ENCODE measurements around the gene MSRB1.

Gene MSRB1

GRCh38 chr16:1975432-1976215 is 32.6 kb upstream of the MSRB1 start:
- no peaks in the 10 kb centered on the region for H3K36me3 ChIP-seq (ENCODE audit: low read length)
- H3K79me2 ChIP-seq (ENCODE audit: insufficient read depth, low read length): peaks cover 22% of the 10 kb centered on the region
- H3K9me2 ChIP-seq (replicated peaks; ENCODE audit: insufficient read depth, low read length): no peaks in the 10 kb centered on the region
- H3K9ac ChIP-seq (ENCODE audit: low read length): no peak overlapping the region
- H3K9me3 ChIP-seq (ENCODE audit: insufficient read depth, low read length): no peaks in the 10 kb centered on the region
- no peaks in the 10 kb centered on the region for H3K27me3 ChIP-seq (ENCODE audit: low read length)
- no peak overlapping the region for H2AFZ ChIP-seq (ENCODE audit: low read depth, low read length, severe bottlenecking)
- no peak overlapping the region for H3K4me2 ChIP-seq (ENCODE audit: low read depth, low read length, poor library complexity, severe bottlenecking)
- TF ChIP-seq CTCF (IDR thresholded peaks at IDR 0.05; ENCODE audit: insufficient read depth, low read length, poor library complexity, severe bottlenecking) (no peak), EZH2phosphoT487 (conservative IDR thresholded peaks at IDR 0.05; ENCODE audit: low read length) (no peak)
- H3K4me3 ChIP-seq (ENCODE audit: insufficient read depth, low read length, poor library complexity, severe bottlenecking): no peak overlapping the region
- no peaks in the 10 kb centered on the region for H3F3A ChIP-seq (ENCODE audit: insufficient read depth)
- no peak overlapping the region for H3K27ac ChIP-seq (ENCODE audit: low read depth, low read length)
- H4K20me1 ChIP-seq (ENCODE audit: low read depth, low read length): no peaks in the 10 kb centered on the region; the same call in 1 of the 2 replicates

GRCh38 chr16:1974157-1975070 is 31.4 kb upstream of the MSRB1 start:
- no peaks in the 10 kb centered on the region for H3K9me3 ChIP-seq (ENCODE audit: insufficient read depth, low read length)
- no peaks in the 10 kb centered on the region for H3K9me2 ChIP-seq (replicated peaks; ENCODE audit: insufficient read depth, low read length)
- H3K4me3 ChIP-seq (ENCODE audit: insufficient read depth, low read length, poor library complexity, severe bottlenecking): no peak overlapping the region
- TF ChIP-seq EZH2phosphoT487 (conservative IDR thresholded peaks at IDR 0.05; ENCODE audit: low read length): no peak
- TF ChIP-seq CTCF (IDR thresholded peaks at IDR 0.05; ENCODE audit: insufficient read depth, low read length, poor library complexity, severe bottlenecking): no peak
- H3K9ac ChIP-seq (ENCODE audit: low read length): no peak overlapping the region
- no peaks in the 10 kb centered on the region; the same call in 1 of the 2 replicates for H4K20me1 ChIP-seq (ENCODE audit: low read depth, low read length)
- peaks cover 5% of the 10 kb centered on the region; the same call in 1 of the 2 replicates for H3F3A ChIP-seq (ENCODE audit: insufficient read depth)
- no peaks in the 10 kb centered on the region for H3K36me3 ChIP-seq (ENCODE audit: low read length)
- H3K27ac ChIP-seq (ENCODE audit: low read depth, low read length): no peak overlapping the region
- H2AFZ ChIP-seq (ENCODE audit: low read depth, low read length, severe bottlenecking): no peak overlapping the region
- H3K27me3 ChIP-seq (ENCODE audit: low read length): no peaks in the 10 kb centered on the region
- H3K79me2 ChIP-seq (ENCODE audit: insufficient read depth, low read length): peaks cover 22% of the 10 kb centered on the region
- no peak overlapping the region for H3K4me2 ChIP-seq (ENCODE audit: low read depth, low read length, poor library complexity, severe bottlenecking)

GRCh38 chr16:1973461-1974156 is 30.6 kb upstream of the MSRB1 start:
- Histone ChIP-seq H3K4me2 (ENCODE audit: low read depth, low read length, poor library complexity, severe bottlenecking) (peak overlapping the region; percentile 25), H3K9me3 (ENCODE audit: insufficient read depth, low read length) (no peaks in the 10 kb centered on the region), H4K20me1 (ENCODE audit: low read depth, low read length) (no peaks in the 10 kb centered on the region; the same call in 1 of the 2 replicates), H3K36me3 (ENCODE audit: low read length) (no peaks in the 10 kb centered on the region), H3K9me2 (replicated peaks; ENCODE audit: insufficient read depth, low read length) (no peaks in the 10 kb centered on the region), H3K27ac (ENCODE audit: low read depth, low read length) (no peak overlapping the region), H2AFZ (ENCODE audit: low read depth, low read length, severe bottlenecking) (no peak overlapping the region), H3K27me3 (ENCODE audit: low read length) (no peaks in the 10 kb centered on the region), H3K9ac (ENCODE audit: low read length) (no peak overlapping the region), H3F3A (ENCODE audit: insufficient read depth) (peaks cover 5% of the 10 kb centered on the region; the same call in 1 of the 2 replicates), H3K4me3 (ENCODE audit: insufficient read depth, low read length, poor library complexity, severe bottlenecking) (no peak overlapping the region), H3K79me2 (ENCODE audit: insufficient read depth, low read length) (peaks cover 22% of the 10 kb centered on the region)
- no peak for TF ChIP-seq EZH2phosphoT487 (conservative IDR thresholded peaks at IDR 0.05; ENCODE audit: low read length)
- TF ChIP-seq CTCF (IDR thresholded peaks at IDR 0.05; ENCODE audit: insufficient read depth, low read length, poor library complexity, severe bottlenecking): no peak
